ENCODE data around the gene FAM13B. TPM values are rescaled to one million over a fixed set of nuclear protein-coding genes. Genes with fewer than 3 reads are reported as not detected.

Gene FAM13B
- total RNA-seq, 1 donor from 2014 or later, result 57.9 TPM

GRCh38 chr5:138037907-138038633 lies 5.2 kb upstream of the FAM13B start:
- Mint-ChIP-seq H3K36me3 (no peaks in the 10 kb centered on the region), H3K27ac (no peak overlapping the region), H3K27me3 (ENCODE audit: low read depth) (no peaks in the 10 kb centered on the region), H3K4me1 (peaks cover 11% of the 10 kb centered on the region), H3K4me3 (no peak overlapping the region), H3K9me3 (no peaks in the 10 kb centered on the region)
- no peak for TF ChIP-seq CTCF (IDR thresholded peaks at IDR 0.05; ENCODE audit: unreplicated experiment)
- no peak for DNase-seq (ENCODE audit: low spot score in 2 of 2, unreplicated experiment in 2 of 2)

DNA sequence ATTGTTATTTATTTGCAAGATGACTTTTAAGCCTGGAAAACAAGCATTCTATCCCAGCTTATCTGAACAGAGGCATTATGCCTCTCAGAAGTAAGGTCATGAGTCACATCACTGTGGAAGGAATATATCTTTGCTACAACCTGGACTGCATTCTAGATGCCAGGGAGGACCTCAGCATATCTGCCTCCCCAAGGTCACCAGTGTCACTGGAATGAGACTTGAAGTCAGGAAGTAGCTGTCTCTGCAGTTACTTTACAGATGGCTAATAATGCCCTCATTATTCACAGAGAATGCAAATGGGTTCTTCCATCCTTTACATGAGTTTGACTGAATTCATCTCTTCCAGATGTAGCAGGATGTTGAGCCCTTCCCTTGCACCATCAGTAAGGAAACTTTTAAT lies 4.4 kb upstream of the FAM13B start:
- TF ChIP-seq CTCF (IDR thresholded peaks at IDR 0.05; ENCODE audit: unreplicated experiment), result no peak
- no peak for DNase-seq (ENCODE audit: low spot score in 2 of 2, unreplicated experiment in 2 of 2)
- H3K27ac Mint-ChIP-seq, result no peak overlapping the region
- no peak overlapping the region for H3K4me3 Mint-ChIP-seq
- H3K4me1 Mint-ChIP-seq, result peaks cover 11% of the 10 kb centered on the region
- H3K36me3 Mint-ChIP-seq, result no peaks in the 10 kb centered on the region
- no peaks in the 10 kb centered on the region for H3K9me3 Mint-ChIP-seq
- no peaks in the 10 kb centered on the region for H3K27me3 Mint-ChIP-seq (ENCODE audit: low read depth)

GRCh38 chr5:138035605-138036537 lies 3.0 kb upstream of the FAM13B start:
- Mint-ChIP-seq H3K36me3 (no peaks in the 10 kb centered on the region), H3K4me3 (no peak overlapping the region), H3K4me1 (peaks cover 22% of the 10 kb centered on the region), H3K9me3 (no peaks in the 10 kb centered on the region), H3K27me3 (ENCODE audit: low read depth) (no peaks in the 10 kb centered on the region), H3K27ac (no peak overlapping the region)
- DNase-seq (ENCODE audit: low spot score in 2 of 2, unreplicated experiment in 2 of 2), result peak in 1 of 2 experiments; percentile 48
- peak; percentile 77 for TF ChIP-seq CTCF (IDR thresholded peaks at IDR 0.05; ENCODE audit: unreplicated experiment)

- DNase-seq (ENCODE audit: low spot score in 2 of 2, unreplicated experiment in 2 of 2), result no peak
- H3K36me3 Mint-ChIP-seq, result no peaks in the 10 kb centered on the region
- peak overlapping the region; percentile 99 for H3K4me3 Mint-ChIP-seq
- H3K4me1 Mint-ChIP-seq, result peaks cover 35% of the 10 kb centered on the region
- peak overlapping the region; percentile 99 for H3K27ac Mint-ChIP-seq
- no peak for TF ChIP-seq CTCF (IDR thresholded peaks at IDR 0.05; ENCODE audit: unreplicated experiment)
- H3K27me3 Mint-ChIP-seq (ENCODE audit: low read depth), result no peaks in the 10 kb centered on the region
- H3K9me3 Mint-ChIP-seq, result no peaks in the 10 kb centered on the region
Measured at GRCh38 chr5:138033907-138034306, 1.0 kb upstream of the FAM13B start.

GRCh38 chr5:138033386-138033808 lies 518 bp upstream of the FAM13B start:
- peak overlapping the region; percentile 99 for H3K4me3 Mint-ChIP-seq
- H3K36me3 Mint-ChIP-seq, result no peaks in the 10 kb centered on the region
- no peaks in the 10 kb centered on the region for H3K27me3 Mint-ChIP-seq (ENCODE audit: low read depth)
- no peak for TF ChIP-seq CTCF (IDR thresholded peaks at IDR 0.05; ENCODE audit: unreplicated experiment)
- peaks cover 35% of the 10 kb centered on the region for H3K4me1 Mint-ChIP-seq
- no peaks in the 10 kb centered on the region for H3K9me3 Mint-ChIP-seq
- H3K27ac Mint-ChIP-seq, result peak overlapping the region; percentile 99
- no peak for DNase-seq (ENCODE audit: low spot score in 2 of 2, unreplicated experiment in 2 of 2)
